Measurements from ENCODE around the gene NLRP1.

Gene NLRP1

DNA sequence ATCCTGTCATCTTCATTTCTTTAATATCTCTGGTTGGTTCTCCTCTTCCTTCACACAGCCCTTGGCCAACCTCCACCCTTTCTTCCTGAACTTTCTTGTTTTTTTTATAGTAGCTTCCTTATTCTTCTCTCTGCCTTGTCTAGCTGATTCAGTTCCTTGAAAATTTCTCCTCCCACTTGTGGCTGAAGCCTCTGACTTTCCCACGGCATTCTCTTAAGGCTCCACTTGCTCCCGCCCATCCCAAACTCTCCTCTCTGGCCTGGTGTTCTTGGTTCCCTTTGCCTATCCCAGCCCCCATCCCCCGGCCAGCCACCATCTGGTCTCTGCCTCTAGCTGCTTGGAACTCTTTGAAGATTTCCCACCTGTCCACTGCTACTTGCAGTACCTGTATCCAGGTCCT lies 29.1 kb downstream of the NLRP1 start:
- DNase-seq (ENCODE audit: low read depth in 1 of 2, low spot score in 1 of 2), result no peak

DNA sequence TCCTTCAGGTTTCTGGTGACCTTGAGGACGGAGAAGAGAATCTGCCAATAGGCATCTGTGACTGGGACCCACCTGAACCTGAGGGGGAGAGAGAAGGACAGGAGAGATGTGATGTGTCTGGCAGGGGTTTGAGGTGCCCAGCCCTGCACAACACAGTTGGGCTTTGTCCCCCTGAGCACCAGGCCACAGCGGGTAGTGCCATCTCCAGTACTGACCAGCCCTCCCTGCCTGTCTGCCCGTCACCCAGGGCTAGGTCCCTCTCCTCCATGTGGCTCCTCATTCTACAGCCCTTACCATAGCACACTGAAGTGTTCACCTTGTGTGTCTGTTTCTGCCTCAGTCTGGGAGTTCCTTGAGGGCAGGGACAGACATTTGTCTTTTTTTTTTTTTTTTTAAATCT lies 30.8 kb downstream of the NLRP1 start:
- DNase-seq (ENCODE audit: low read depth in 1 of 2, low spot score in 1 of 2), result no peak
- no peak overlapping the region for H3K4me3 ChIP-seq (replicated peaks; ENCODE audit: insufficient read depth, low read length)
- H3K27me3 ChIP-seq (ENCODE audit: insufficient read depth, poor library complexity, severe bottlenecking), result no peaks in the 10 kb centered on the region
- H3K27ac ChIP-seq (replicated peaks), result no peak overlapping the region
- TF ChIP-seq GABPA (IDR thresholded peaks at IDR 0.05; ENCODE audit: low read depth), result no peak
- TF ChIP-seq SPI1 (IDR thresholded peaks at IDR 0.05; ENCODE audit: borderline replicate concordance, low read depth), result no peak
- TF ChIP-seq, protein P1, sequence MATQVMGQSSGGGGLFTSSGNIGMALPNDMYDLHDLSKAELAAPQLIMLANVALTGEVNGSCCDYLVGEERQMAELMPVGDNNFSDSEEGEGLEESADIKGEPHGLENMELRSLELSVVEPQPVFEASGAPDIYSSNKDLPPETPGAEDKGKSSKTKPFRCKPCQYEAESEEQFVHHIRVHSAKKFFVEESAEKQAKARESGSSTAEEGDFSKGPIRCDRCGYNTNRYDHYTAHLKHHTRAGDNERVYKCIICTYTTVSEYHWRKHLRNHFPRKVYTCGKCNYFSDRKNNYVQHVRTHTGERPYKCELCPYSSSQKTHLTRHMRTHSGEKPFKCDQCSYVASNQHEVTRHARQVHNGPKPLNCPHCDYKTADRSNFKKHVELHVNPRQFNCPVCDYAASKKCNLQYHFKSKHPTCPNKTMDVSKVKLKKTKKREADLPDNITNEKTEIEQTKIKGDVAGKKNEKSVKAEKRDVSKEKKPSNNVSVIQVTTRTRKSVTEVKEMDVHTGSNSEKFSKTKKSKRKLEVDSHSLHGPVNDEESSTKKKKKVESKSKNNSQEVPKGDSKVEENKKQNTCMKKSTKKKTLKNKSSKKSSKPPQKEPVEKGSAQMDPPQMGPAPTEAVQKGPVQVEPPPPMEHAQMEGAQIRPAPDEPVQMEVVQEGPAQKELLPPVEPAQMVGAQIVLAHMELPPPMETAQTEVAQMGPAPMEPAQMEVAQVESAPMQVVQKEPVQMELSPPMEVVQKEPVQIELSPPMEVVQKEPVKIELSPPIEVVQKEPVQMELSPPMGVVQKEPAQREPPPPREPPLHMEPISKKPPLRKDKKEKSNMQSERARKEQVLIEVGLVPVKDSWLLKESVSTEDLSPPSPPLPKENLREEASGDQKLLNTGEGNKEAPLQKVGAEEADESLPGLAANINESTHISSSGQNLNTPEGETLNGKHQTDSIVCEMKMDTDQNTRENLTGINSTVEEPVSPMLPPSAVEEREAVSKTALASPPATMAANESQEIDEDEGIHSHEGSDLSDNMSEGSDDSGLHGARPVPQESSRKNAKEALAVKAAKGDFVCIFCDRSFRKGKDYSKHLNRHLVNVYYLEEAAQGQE (IDR thresholded peaks at IDR 0.05; ENCODE audit: insufficient replicate concordance, low read depth), result no peak
- TF ChIP-seq POLR2AphosphoS5 (IDR thresholded peaks at IDR 0.05; ENCODE audit: low read depth), result no peak
- TF ChIP-seq, protein P2, sequence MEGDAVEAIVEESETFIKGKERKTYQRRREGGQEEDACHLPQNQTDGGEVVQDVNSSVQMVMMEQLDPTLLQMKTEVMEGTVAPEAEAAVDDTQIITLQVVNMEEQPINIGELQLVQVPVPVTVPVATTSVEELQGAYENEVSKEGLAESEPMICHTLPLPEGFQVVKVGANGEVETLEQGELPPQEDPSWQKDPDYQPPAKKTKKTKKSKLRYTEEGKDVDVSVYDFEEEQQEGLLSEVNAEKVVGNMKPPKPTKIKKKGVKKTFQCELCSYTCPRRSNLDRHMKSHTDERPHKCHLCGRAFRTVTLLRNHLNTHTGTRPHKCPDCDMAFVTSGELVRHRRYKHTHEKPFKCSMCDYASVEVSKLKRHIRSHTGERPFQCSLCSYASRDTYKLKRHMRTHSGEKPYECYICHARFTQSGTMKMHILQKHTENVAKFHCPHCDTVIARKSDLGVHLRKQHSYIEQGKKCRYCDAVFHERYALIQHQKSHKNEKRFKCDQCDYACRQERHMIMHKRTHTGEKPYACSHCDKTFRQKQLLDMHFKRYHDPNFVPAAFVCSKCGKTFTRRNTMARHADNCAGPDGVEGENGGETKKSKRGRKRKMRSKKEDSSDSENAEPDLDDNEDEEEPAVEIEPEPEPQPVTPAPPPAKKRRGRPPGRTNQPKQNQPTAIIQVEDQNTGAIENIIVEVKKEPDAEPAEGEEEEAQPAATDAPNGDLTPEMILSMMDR (IDR thresholded peaks at IDR 0.05; ENCODE audit: insufficient read depth, low read length), result no peak

More for the DNA sequence above, 29.1 kb downstream of the NLRP1 start:
- Histone ChIP-seq H3K27ac (replicated peaks) (no peak overlapping the region), H3K4me3 (replicated peaks; ENCODE audit: insufficient read depth, low read length) (no peak overlapping the region), H3K27me3 (ENCODE audit: insufficient read depth, poor library complexity, severe bottlenecking) (no peaks in the 10 kb centered on the region)
- TF ChIP-seq, protein P1 (IDR thresholded peaks at IDR 0.05; ENCODE audit: insufficient replicate concordance, low read depth), result no peak
- TF ChIP-seq GABPA (IDR thresholded peaks at IDR 0.05; ENCODE audit: low read depth), result no peak
- no peak for TF ChIP-seq POLR2AphosphoS5 (IDR thresholded peaks at IDR 0.05; ENCODE audit: low read depth)
- TF ChIP-seq, protein P2 (IDR thresholded peaks at IDR 0.05; ENCODE audit: insufficient read depth, low read length), result no peak
- no peak for TF ChIP-seq SPI1 (IDR thresholded peaks at IDR 0.05; ENCODE audit: borderline replicate concordance, low read depth)

DNA sequence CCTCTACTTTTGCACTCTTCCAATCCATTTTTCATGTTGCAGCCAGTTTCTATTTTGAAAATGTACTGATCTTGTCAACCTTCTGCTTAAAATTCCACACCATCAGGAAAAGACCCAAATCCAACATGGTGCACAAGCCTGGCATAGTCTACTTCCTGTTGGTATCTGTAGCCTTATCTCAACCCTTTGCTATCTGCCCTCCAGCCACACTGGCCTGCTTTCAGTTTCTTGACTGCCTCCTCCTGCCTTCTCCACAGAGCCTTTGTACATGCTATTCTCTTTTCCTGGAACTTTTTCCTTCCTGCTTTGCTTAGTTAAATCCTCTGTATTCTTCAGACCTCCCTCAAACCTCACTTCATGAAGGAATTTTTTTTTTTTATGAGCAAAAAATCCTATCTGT lies 31.5 kb downstream of the NLRP1 start:
- DNase-seq (ENCODE audit: low read depth in 1 of 2, low spot score in 1 of 2), result no peak
- no peak overlapping the region for H3K4me3 ChIP-seq (replicated peaks; ENCODE audit: insufficient read depth, low read length)
- H3K27ac ChIP-seq (replicated peaks), result no peak overlapping the region
- H3K27me3 ChIP-seq (ENCODE audit: insufficient read depth, poor library complexity, severe bottlenecking), result no peaks in the 10 kb centered on the region
- TF ChIP-seq, protein P1 (IDR thresholded peaks at IDR 0.05; ENCODE audit: insufficient replicate concordance, low read depth), result no peak
- TF ChIP-seq, protein P2 (IDR thresholded peaks at IDR 0.05; ENCODE audit: insufficient read depth, low read length), result no peak
- no peak for TF ChIP-seq POLR2AphosphoS5 (IDR thresholded peaks at IDR 0.05; ENCODE audit: low read depth)
- TF ChIP-seq SPI1 (IDR thresholded peaks at IDR 0.05; ENCODE audit: borderline replicate concordance, low read depth), result no peak
- no peak for TF ChIP-seq GABPA (IDR thresholded peaks at IDR 0.05; ENCODE audit: low read depth)

Measured in HL-60 (cell line).